HCEC 1CT (cell line): ENCODE data around the gene GFPT1.

Source experiments
- DNase-seq: peaks from one replicate; pipeline ENCODE4 v3.0.0-alpha.2; 2017

GFPT1 gene

DNA sequence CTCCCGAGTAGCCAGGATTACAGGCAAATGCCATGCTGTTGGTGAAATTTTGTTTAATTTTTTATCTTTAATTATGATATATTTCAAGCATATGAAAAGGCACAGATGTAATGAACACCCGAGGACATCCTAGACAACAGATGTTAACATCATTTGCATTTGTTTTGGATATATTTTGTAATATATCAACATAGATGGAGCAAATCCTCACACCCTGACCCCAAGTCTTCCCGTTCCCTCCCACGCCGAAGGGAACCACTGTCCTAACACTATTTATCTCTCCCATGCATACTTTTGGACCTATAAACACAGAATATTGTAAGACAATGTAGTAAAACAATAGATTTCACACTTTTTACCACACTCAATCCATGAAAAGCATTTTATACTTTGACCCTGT is 99.5 kb downstream of the GFPT1 start:
- no peak for DNase-seq

DNA sequence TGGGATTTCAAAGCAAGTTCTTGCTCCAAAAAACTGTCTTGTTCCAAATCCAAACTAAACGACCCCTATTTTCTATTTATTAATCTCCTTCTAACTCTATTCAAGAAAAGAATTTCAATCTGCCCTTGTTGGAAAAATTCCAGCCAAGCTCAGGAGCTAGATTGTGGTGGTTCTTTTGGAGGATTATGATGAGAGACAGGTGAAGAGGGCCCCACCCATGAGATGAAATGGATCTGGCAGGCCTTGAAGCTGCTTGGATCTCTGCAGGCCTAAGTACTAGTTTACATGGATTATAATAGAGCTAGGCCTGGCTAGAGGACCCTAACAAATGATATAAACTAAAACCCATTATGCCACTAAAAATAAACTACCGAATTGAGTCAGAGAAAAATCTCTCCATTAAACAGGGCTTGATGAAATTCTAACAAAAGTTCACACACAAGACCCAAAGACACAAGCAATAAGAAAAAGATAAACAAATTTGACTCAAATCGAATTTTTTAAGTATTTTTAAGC is 101.6 kb downstream of the GFPT1 start:
- DNase-seq = no peak

DNA sequence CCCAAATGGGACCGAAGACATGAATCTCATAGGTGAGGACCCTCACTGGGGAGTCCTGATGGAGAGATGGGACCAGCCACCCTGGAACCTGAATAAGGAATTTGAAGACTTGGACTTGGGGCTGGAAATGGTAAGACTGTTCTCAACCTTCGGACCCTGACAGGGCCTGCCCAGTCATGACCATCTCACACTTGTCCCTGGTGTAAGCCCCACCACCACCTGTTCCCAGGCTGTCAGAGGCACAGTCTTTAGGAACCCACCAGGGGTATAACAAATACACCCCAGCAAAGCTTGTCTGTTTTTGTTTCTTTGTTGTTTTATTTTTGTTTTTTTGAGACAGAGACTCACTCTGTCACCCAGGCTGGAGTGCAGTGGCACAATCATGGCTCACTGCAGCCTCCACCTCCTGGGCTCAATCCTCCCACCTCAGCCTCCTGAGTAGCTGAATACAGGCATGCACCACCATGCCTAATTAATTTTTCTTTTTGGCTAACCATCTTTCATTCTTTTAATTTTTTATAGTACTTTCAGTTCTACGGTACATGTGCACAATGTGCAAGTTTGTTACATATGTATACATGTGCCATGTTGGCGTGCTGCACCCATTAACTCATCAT is 106.1 kb downstream of the GFPT1 start:
- no peak for DNase-seq

DNA sequence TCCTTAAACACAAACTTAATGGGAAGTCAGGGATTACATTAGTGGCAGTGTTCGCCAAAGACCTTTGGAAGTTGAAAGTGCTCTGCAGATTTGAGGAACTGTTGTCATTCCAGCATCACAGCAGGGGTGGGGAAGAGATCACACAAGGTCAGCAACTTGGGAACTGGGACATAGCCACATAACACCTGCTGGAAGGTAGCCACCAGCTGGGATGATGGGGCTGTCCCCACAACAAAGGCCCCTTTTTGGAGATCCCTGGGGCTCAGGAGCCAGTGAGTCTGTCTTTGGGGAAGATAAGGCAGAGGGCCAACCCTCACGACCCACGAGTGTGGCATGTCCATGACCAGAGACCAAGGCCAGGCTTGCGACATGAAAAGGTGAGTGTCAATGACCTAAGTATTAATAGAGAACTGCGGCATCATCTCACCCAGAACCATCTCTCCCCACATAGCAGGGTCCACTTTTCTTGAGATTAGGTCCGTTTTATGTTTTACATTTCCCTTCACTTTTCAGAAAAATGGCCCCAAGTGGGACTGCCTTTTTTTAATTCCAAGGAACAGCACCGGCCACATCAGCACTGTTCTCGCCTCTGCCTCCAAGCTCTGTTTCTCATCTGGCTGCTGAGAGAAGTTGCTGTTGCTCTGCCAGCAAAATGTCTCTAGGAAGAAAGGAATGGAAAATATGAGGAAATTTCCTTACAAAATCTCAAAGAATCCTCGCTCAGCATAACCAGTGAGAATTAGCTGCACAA is 106.9 kb downstream of the GFPT1 start:
- no peak for DNase-seq

DNA sequence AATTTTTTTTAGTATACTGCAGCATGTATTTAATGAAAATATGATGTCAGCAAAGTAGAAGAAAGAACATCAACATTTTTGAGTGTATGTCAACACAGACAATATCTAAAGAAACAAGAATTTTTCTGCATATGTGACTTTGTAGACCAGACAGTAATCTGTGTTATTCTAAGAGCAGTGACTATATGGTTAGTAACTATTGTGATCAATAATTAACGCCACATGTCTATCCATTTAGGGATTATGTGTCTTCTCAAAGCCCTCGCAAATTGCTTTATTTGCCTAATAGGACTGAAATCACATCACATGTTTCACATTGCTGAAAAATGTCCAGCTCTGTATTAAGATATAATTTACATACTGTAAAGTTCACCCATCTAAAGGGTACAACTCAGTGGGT is 107.8 kb downstream of the GFPT1 start:
- no peak for DNase-seq

DNA sequence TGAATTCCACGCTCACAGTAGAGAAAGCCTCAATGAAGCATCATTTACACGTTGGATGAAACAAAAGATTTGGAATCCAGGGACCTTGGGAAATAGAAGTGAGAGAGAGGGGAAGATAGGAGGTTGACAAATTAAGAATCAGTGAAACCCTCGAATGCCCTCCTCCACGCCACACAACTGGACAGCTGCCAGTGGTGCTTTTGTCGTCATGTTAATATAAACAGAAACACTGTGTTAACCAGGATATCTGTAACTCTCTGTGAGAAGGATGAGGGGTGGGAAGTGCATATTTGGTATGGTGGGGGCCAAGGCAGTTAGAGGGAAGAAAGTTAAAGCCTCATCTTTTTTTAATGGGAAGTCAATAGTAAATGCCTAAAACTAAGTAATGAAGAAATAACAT is 108.7 kb downstream of the GFPT1 start:
- DNase-seq = no peak

DNA sequence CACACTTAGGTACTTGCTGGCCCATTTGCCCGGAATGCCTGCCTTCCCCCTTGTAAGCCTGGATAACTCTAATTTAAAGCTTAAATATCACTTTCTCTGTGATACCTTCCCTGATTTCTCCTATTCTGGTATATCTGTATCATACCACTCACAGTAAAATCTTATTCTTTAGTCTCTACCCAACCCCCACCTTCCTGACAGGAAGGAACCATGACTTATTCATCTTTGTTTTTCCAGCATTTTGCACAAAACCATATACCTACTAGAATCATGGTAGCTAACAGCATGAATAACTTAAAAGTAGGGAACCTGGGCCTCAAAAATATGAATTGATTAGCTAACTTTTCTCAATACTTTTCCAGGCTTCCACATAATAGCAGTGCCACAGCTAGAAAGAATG is 111.5 kb downstream of the GFPT1 start:
- no peak for DNase-seq

DNA sequence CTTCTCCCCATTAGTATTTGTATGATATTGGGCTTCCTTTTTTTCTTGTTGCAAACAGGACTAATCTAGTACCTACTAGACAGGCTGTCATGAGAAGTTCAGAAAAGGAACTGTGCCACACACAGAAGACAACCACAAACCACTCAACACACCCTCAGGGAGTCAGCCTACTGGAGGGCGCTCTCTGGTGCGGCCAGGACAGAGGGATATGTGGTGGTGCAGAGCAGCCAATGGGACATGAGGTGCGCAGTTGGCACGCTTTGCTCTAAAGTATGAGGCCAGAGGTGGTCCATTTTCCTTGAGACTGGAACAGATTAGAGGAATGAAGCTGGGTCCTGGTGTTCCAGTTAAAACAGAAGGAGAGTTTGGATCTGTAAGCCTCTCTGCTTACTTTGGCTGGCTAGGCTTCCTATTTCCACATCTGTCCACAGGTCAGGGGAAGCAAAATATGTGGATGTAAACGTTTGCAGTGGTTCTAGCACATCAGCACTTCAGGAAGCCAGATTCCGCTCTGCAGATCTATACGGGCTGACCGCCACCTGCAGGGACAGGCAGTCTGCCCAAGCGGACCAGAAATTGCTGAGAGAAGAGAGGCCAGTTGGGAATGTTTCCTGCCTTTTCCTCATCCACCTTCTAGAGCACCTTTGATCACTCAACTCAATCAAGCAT is 114.1 kb downstream of the GFPT1 start:
- no peak for DNase-seq

DNA sequence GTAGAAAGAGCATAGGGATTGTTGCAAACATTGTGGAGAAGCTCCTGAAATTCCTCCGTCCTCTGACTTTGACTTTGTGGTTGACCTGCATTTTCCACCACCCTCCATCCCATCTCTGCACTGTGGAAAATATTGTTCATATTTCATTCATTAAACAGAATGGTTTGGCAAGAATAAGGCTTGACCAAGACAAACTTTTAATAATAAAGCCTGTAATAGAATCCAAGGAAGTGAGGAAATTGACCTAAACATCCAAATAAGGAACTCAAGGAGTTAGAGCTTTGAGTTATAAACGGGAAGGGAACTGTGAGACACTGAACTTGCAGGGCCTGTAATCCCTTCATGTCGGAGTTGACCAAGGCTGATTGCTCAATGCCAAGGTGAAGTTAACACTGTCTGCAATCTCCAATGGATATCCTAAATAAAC is 115.2 kb downstream of the GFPT1 start:
- DNase-seq = peak; percentile 93
